GM21381 (cell line): ENCODE data around the gene TAF1C.
"Not testable (repeated sequence)": the region's sequence is repeated elsewhere in the genome, so short reads cannot be mapped to it uniquely, and the experiment has no call there.

Experiments
- ATAC-seq: cut with Tn5 transposase; IDR thresholded peaks from one replicate; pipeline ENCODE4 v1.9.1; 2021; ENCODE audit warnings: mild to moderate bottlenecking, moderate library complexity; ENCODE audit not compliant: unreplicated experiment

TAF1C gene

GRCh38 chr16:84212631-84213030, 25.8 kb upstream of the TAF1C start:
- no peak for ATAC-seq

GRCh38 chr16:84212154-84212553, 25.3 kb upstream of the TAF1C start:
- ATAC-seq = no peak

GRCh38 chr16:84209989-84210388, 23.1 kb upstream of the TAF1C start:
- ATAC-seq = no peak

- no peak for ATAC-seq
These were observed 21.0 kb upstream of the TAF1C start for GRCh38 chr16:84207879-84208278.

- ATAC-seq = no peak
These were observed 20.4 kb upstream of the TAF1C start for GRCh38 chr16:84207251-84207650.

GRCh38 chr16:84205976-84206691, 19.3 kb upstream of the TAF1C start:
- no peak for ATAC-seq

GRCh38 chr16:84205123-84205522, 18.3 kb upstream of the TAF1C start:
- ATAC-seq = not testable (repeated sequence)

GRCh38 chr16:84204551-84204950, 17.7 kb upstream of the TAF1C start:
- ATAC-seq = not testable (repeated sequence)

- no peak for ATAC-seq
These were observed 13.0 kb upstream of the TAF1C start for GRCh38 chr16:84199861-84200260.

- no peak for ATAC-seq
These were observed 12.2 kb upstream of the TAF1C start for GRCh38 chr16:84199097-84199496.

GRCh38 chr16:84198401-84198800, 11.5 kb upstream of the TAF1C start:
- no peak for ATAC-seq

- no peak for ATAC-seq
These were observed 10.7 kb upstream of the TAF1C start for GRCh38 chr16:84197466-84198128.

- ATAC-seq = no peak
These were observed 10.0 kb upstream of the TAF1C start for GRCh38 chr16:84196727-84197394.

- no peak for ATAC-seq
These were observed 9.2 kb upstream of the TAF1C start for GRCh38 chr16:84196101-84196500.

- no peak for ATAC-seq
These were observed 8.6 kb upstream of the TAF1C start for GRCh38 chr16:84195201-84196093.

GRCh38 chr16:84194470-84195200, 7.8 kb upstream of the TAF1C start:
- ATAC-seq = no peak

GRCh38 chr16:84194018-84194417, 7.2 kb upstream of the TAF1C start:
- ATAC-seq = no peak

GRCh38 chr16:84193480-84193879, 6.6 kb upstream of the TAF1C start:
- no peak for ATAC-seq

GRCh38 chr16:84191466-84191865, 4.6 kb upstream of the TAF1C start:
- ATAC-seq = no peak

GRCh38 chr16:84190731-84191388, 4.0 kb upstream of the TAF1C start, which contains the start of gene ADAD2:
Gene ADAD2 (plus strand): TSS chr16:84191157. CDS start chr16:84191231, 74 bp downstream.
- no peak for ATAC-seq
